Activated naive CD8-positive, alpha-beta T cell treated with anti-CD3 and anti-CD28 coated beads, Interleukin-2, amount 50 U/mL, for 16 hours (primary cell): ENCODE data around the gene SMAD9.

Source experiments
- DNase-seq: peaks from one replicate; pipeline ENCODE4 v3.0.0-alpha.2; 2020; ENCODE audit warnings: low read depth, low spot score

SMAD9 gene

GRCh38 chr13:36817996-36818803 is 101.8 kb downstream of the SMAD9 start:
- DNase-seq: no peak

- no peak for DNase-seq
These were observed 105.0 kb downstream of the SMAD9 start for GRCh38 chr13:36815062-36815461.

- no peak for DNase-seq
These were observed 105.6 kb downstream of the SMAD9 start for GRCh38 chr13:36814465-36814864.

GRCh38 chr13:36813225-36813624 is 106.8 kb downstream of the SMAD9 start:
- no peak for DNase-seq

- DNase-seq: no peak
These were observed 112.4 kb downstream of the SMAD9 start for GRCh38 chr13:36807616-36808015.

GRCh38 chr13:36806102-36806501 is 113.9 kb downstream of the SMAD9 start:
- no peak for DNase-seq

- DNase-seq: no peak
These were observed 115.5 kb downstream of the SMAD9 start for GRCh38 chr13:36804588-36804987.

GRCh38 chr13:36801035-36801434 is 119.0 kb downstream of the SMAD9 start:
- no peak for DNase-seq

GRCh38 chr13:36796052-36796451 is 124.0 kb downstream of the SMAD9 start:
- DNase-seq: no peak

GRCh38 chr13:36795463-36795862 is 124.6 kb downstream of the SMAD9 start:
- no peak for DNase-seq
